ENCODE results near the gene DUOXA2. TPM values are rescaled to one million over a fixed set of nuclear protein-coding genes. Genes with fewer than 3 reads are reported as not detected.

The DUOXA2 gene
- total RNA-seq, 1 experiment from 2014 or later = 1.6 TPM

DNA sequence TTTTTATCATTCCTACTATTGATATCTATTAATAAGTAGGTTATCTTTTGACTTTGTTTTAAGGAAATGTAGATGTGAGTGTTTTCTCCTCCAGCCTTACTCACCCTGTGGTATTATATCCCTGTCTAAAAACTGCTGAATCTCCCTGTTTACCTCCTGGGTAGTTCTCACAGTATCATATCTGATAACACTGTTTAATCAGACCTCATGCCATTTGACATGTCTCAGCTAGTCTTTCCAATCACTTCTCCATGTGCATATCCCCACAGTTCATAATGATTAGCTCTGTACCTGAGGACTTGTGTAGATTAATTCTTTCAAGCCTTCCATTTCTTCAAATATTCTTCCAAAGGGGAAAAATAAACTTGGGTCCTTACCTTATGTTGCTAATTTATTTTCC lies 30.9 kb upstream of the DUOXA2 start:
- Histone ChIP-seq H3K4me3 (ENCODE audit: low read depth, low read length) (no peak overlapping the region), H3K9me3 (no peaks in the 10 kb centered on the region), H3K36me3 (ENCODE audit: control insufficient read depth, insufficient read depth, low read length) (no peaks in the 10 kb centered on the region), H3K4me1 (peaks cover 18% of the 10 kb centered on the region), H3K27me3 (replicated peaks; ENCODE audit: control insufficient read depth, insufficient read depth, low read length) (no peaks in the 10 kb centered on the region)
- ChIA-PET POLR2A (interaction anchor here (0.6 kb wide), 1 partner anchor 60 kb away, joined by 9 read pairs; the partner anchor contains the start of gene SORD), CTCF (interaction anchor here (0.6 to 1.5 kb wide), 4 partner anchors 19 to 115 kb away, joined by 3 to 7 read pairs (median 3); no protein-coding TSS in a partner anchor)
- H3K9me3 Mint-ChIP-seq (ENCODE audit: unreplicated experiment) = no peaks in the 10 kb centered on the region
- TF ChIP-seq, protein P1, sequence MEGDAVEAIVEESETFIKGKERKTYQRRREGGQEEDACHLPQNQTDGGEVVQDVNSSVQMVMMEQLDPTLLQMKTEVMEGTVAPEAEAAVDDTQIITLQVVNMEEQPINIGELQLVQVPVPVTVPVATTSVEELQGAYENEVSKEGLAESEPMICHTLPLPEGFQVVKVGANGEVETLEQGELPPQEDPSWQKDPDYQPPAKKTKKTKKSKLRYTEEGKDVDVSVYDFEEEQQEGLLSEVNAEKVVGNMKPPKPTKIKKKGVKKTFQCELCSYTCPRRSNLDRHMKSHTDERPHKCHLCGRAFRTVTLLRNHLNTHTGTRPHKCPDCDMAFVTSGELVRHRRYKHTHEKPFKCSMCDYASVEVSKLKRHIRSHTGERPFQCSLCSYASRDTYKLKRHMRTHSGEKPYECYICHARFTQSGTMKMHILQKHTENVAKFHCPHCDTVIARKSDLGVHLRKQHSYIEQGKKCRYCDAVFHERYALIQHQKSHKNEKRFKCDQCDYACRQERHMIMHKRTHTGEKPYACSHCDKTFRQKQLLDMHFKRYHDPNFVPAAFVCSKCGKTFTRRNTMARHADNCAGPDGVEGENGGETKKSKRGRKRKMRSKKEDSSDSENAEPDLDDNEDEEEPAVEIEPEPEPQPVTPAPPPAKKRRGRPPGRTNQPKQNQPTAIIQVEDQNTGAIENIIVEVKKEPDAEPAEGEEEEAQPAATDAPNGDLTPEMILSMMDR (IDR thresholded peaks at IDR 0.05; ENCODE audit: insufficient read depth in 1 of 2, low read depth in 1 of 2, low read length in 1 of 2, severe bottlenecking in 1 of 2, unreplicated experiment in 1 of 2) = no peak
- no peaks in the 10 kb centered on the region for H3K36me3 Mint-ChIP-seq (ENCODE audit: insufficient read depth, unreplicated experiment)
- no peaks in the 10 kb centered on the region for H3K27me3 Mint-ChIP-seq (ENCODE audit: insufficient read depth, unreplicated experiment)
- peak overlapping the region; percentile 74 for H3K27ac Mint-ChIP-seq (ENCODE audit: unreplicated experiment)
- intact Hi-C loops (cut with micrococcal nuclease; ENCODE audit: unreplicated experiment) = no loop called here
- DNase-seq = no peak
- peaks cover 13% of the 10 kb centered on the region for H3K4me1 Mint-ChIP-seq (ENCODE audit: low read depth, unreplicated experiment)
- BruUV-seq (replicated peaks) = no TSS peak
- H3K4me3 Mint-ChIP-seq (ENCODE audit: unreplicated experiment) = no peak overlapping the region

DNA sequence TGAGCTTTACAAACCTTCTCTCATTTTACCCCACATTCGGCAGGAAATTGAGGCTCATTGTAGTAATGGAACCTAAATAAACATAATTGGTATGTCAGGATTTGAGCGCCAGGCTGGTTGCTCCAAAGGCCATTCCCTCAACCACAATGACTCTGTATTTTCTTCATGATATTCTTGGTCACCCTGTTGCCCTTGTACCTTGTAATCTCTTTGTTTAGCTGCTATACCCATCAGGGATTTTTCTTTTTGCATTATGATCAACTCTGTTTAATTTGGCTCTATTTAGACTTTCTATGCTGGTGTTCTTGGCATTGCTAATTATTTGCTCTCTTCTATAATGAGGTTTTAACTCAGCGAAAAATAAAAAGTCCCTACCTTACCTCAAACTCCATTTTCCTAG lies 30.0 kb upstream of the DUOXA2 start:
- intact Hi-C loops (cut with micrococcal nuclease; ENCODE audit: unreplicated experiment) = no loop called here
- POLR2A ChIA-PET = no interaction called here

DNA sequence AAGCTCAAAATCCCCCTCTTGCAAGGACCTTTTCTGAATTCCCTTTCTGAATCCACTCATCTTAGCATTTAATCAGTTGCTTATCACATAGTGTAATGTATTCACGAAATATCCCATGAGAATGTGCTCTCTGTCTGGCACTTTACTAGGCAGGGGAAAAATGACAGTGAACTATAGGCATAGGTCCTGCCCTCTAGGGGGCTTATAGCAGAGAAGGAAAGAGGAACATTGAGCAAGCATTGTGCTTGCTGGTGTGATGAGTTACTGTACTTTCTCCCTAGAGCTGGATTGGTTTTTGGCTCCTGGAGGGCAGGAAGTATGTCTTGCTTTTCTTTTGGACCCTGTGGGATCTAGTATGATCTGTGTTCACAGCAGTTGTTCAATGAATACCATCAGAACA lies 26.6 kb upstream of the DUOXA2 start:
- intact Hi-C loops (cut with micrococcal nuclease; ENCODE audit: unreplicated experiment) = no loop called here
- no peaks in the 10 kb centered on the region for H3K36me3 Mint-ChIP-seq (ENCODE audit: insufficient read depth, unreplicated experiment)
- H3K4me1 Mint-ChIP-seq (ENCODE audit: low read depth, unreplicated experiment) = peaks cover 27% of the 10 kb centered on the region
- H3K4me3 ChIP-seq (ENCODE audit: low read depth, low read length) = no peak overlapping the region
- H3K9me3 ChIP-seq = no peaks in the 10 kb centered on the region
- H3K27me3 Mint-ChIP-seq (ENCODE audit: insufficient read depth, unreplicated experiment) = no peaks in the 10 kb centered on the region
- no TSS peak for BruUV-seq (replicated peaks)
- POLR2A ChIA-PET = no interaction called here
- no peaks in the 10 kb centered on the region for H3K36me3 ChIP-seq (ENCODE audit: control insufficient read depth, insufficient read depth, low read length)
- TF ChIP-seq, protein P1 (IDR thresholded peaks at IDR 0.05; ENCODE audit: insufficient read depth in 1 of 2, low read depth in 1 of 2, low read length in 1 of 2, severe bottlenecking in 1 of 2, unreplicated experiment in 1 of 2) = no peak
- H3K27me3 ChIP-seq (replicated peaks; ENCODE audit: control insufficient read depth, insufficient read depth, low read length) = no peaks in the 10 kb centered on the region
- peaks cover 54% of the 10 kb centered on the region for H3K4me1 ChIP-seq
- H3K27ac Mint-ChIP-seq (ENCODE audit: unreplicated experiment) = no peak overlapping the region
- H3K4me3 Mint-ChIP-seq (ENCODE audit: unreplicated experiment) = no peak overlapping the region
- no peaks in the 10 kb centered on the region for H3K9me3 Mint-ChIP-seq (ENCODE audit: unreplicated experiment)
- CTCF ChIA-PET = interaction anchor here (0.6 to 3.3 kb wide), 2 partner anchors 31 to 76 kb away, joined by 3 to 19 read pairs; no protein-coding TSS in a partner anchor
- no peak for DNase-seq

More for the DNA sequence above, 30.0 kb upstream of the DUOXA2 start:
- Histone ChIP-seq H3K4me3 (ENCODE audit: low read depth, low read length) (no peak overlapping the region), H3K36me3 (ENCODE audit: control insufficient read depth, insufficient read depth, low read length) (no peaks in the 10 kb centered on the region), H3K9me3 (no peaks in the 10 kb centered on the region), H3K4me1 (peaks cover 28% of the 10 kb centered on the region), H3K27me3 (replicated peaks; ENCODE audit: control insufficient read depth, insufficient read depth, low read length) (no peaks in the 10 kb centered on the region)
- CTCF ChIA-PET = no interaction called here
- no peak for DNase-seq
- TF ChIP-seq, protein P1 (IDR thresholded peaks at IDR 0.05; ENCODE audit: insufficient read depth in 1 of 2, low read depth in 1 of 2, low read length in 1 of 2, severe bottlenecking in 1 of 2, unreplicated experiment in 1 of 2) = no peak
- peaks cover 10% of the 10 kb centered on the region for H3K4me1 Mint-ChIP-seq (ENCODE audit: low read depth, unreplicated experiment)
- no TSS peak for BruUV-seq (replicated peaks)
- H3K4me3 Mint-ChIP-seq (ENCODE audit: unreplicated experiment) = no peak overlapping the region
- H3K27ac Mint-ChIP-seq (ENCODE audit: unreplicated experiment) = no peak overlapping the region
- no peaks in the 10 kb centered on the region for H3K36me3 Mint-ChIP-seq (ENCODE audit: insufficient read depth, unreplicated experiment)
- H3K9me3 Mint-ChIP-seq (ENCODE audit: unreplicated experiment) = no peaks in the 10 kb centered on the region
- H3K27me3 Mint-ChIP-seq (ENCODE audit: insufficient read depth, unreplicated experiment) = no peaks in the 10 kb centered on the region
